22Rv1 (cell line): Measurements from ENCODE around the gene PEX26.
"Not testable (repeated sequence)": the region's sequence is repeated elsewhere in the genome, so short reads cannot be mapped to it uniquely, and the experiment has no call there.

ENCODE experiments used
- H3K27ac ChIP-seq: fragments of 450-650 bp; 2 replicates; pipeline ENCODE4 v1.5.1; 2017
- CTCF ChIP-seq: fragments of 450-650 bp; IDR thresholded peaks from 2 replicates; pipeline ENCODE4 v1.5.1; 2017; ENCODE audit warnings: mild to moderate bottlenecking
- ZFX ChIP-seq: fragments of 450-650 bp; IDR thresholded peaks from 2 replicates; pipeline ENCODE4 v1.6.1; 2017; ENCODE audit warnings: antibody characterized with exemption, borderline replicate concordance

The PEX26 gene

GRCh38 chr22:18103527-18104269, 25.9 kb downstream of the PEX26 start:
- TF ChIP-seq CTCF (no peak), ZFX (no peak)
- no peak overlapping the region for H3K27ac ChIP-seq

GRCh38 chr22:18104566-18104965, 26.8 kb downstream of the PEX26 start:
- TF ChIP-seq CTCF, result no peak
- TF ChIP-seq ZFX, result no peak
- no peak overlapping the region for H3K27ac ChIP-seq

- H3K27ac ChIP-seq, result not testable (repeated sequence)
Observed at GRCh38 chr22:18105981-18106380, 28.2 kb downstream of the PEX26 start.

- H3K27ac ChIP-seq, result not testable (repeated sequence)
Observed at GRCh38 chr22:18106550-18107341, 29.0 kb downstream of the PEX26 start.

GRCh38 chr22:18108187-18108586, 30.4 kb downstream of the PEX26 start:
- no peak overlapping the region for H3K27ac ChIP-seq
- TF ChIP-seq CTCF (no peak), ZFX (no peak)

- TF ChIP-seq CTCF (no peak), ZFX (no peak)
Observed at GRCh38 chr22:18109410-18110193, 31.8 kb downstream of the PEX26 start.

GRCh38 chr22:18110194-18110953, 32.6 kb downstream of the PEX26 start, which contains the start of gene TUBA8:
Gene TUBA8 (plus strand): TSS chr22:18110809. CDS start chr22:18110866, 57 bp downstream.
- no peak within 1 kb of the TSS for H3K27ac ChIP-seq

More at GRCh38 chr22:18109410-18110193, 31.8 kb downstream of the PEX26 start:
- H3K27ac ChIP-seq, result no peak overlapping the region

More at GRCh38 chr22:18110194-18110953, 32.6 kb downstream of the PEX26 start, which contains the start of gene TUBA8:
- TF ChIP-seq CTCF (no peak), ZFX (no peak)
